Psoas muscle (tissue), 8 donors: Measurements from ENCODE around the gene MCOLN3. TPM values are rescaled to one million over a fixed set of nuclear protein-coding genes. Genes with fewer than 3 reads are reported as not detected.
"Not testable (repeated sequence)": the region's sequence is repeated elsewhere in the genome, so short reads cannot be mapped to it uniquely, and the experiment has no call there.

Experiments used
- ATAC-seq, 4 donors: fragments of 200-7000 bp; cut with Tn5 transposase; one replicate each; pipeline ENCODE4 v1.9.1; 2020; ENCODE audit warnings: moderate library complexity in 3 of 4, mild to moderate bottlenecking in 2 of 4
- DNase-seq, 2 donors: peaks; one replicate each; pipeline ENCODE4 v3.0.0-alpha.2; 2020
- H3K27ac ChIP-seq: fragments of 200-600 bp; one replicate; pipeline ENCODE4 v1.8.0; 2022
- H3K27me3 ChIP-seq, 3 donors: fragments of 200-600 bp in 1 of 3; one replicate each; pipeline versions ENCODE4 v1.6.1 to v1.8.0; 2013 to 2022; ENCODE audit warnings: low read length in 2 of 3, mild to moderate bottlenecking in 2 of 3, moderate library complexity in 1 of 3; ENCODE audit not compliant: insufficient read depth in 3 of 3
- H3K36me3 ChIP-seq, 2 donors: fragments of 200-600 bp in 1 of 2; one replicate each; pipeline versions ENCODE4 v1.6.1 to v1.8.0; 2013 to 2022; ENCODE audit warnings: low read depth in 1 of 2, mild to moderate bottlenecking in 1 of 2, moderate library complexity in 1 of 2; ENCODE audit not compliant: insufficient read depth in 1 of 2
- H3K4me1 ChIP-seq: fragments of 200-600 bp; one replicate; pipeline ENCODE4 v1.8.0; 2022
- H3K4me3 ChIP-seq: fragments of 200-600 bp; one replicate; pipeline ENCODE4 v1.8.0; 2022; ENCODE audit warnings: mild to moderate bottlenecking
- H3K9me3 ChIP-seq: fragments of 200-600 bp; one replicate; pipeline ENCODE4 v1.8.0; 2022
- WGBS, 3 donors: extraction: QIAGEN DNeasy Blood & Tissue Kit; methylation state at CpG; one replicate each; pipeline versions ENCODE4 v1.1.6 to v1.1.7; 2013; 5-methylcytosine and 5-hydroxymethylcytosine counted together
- intact Hi-C, 2 donors: fragments of 100-400 bp; cut with DNase I; formaldehyde crosslinking; loops; one replicate each; pipeline versions ENCODE4 v1.11.0 to v1.14.2; 2022
- polyA plus RNA-seq, 3 donors: library from polyadenylated mRNA; stranded (reverse); fragments of 200-250 nt; gene quantifications; one replicate each; pipeline ENCODE4 v1.2.3, GENCODE V29; 2013
- total RNA-seq, 4 donors: library from RNA; stranded (reverse); fragmentation: NEBNext Ultra II Directional in 2 of 4; extraction: Animal tissue kit (Norgen Biotek cat#: 25700) in 2 of 4; gene quantifications; one replicate each; pipeline versions ENCODE4 v1.2.1 to v1.2.4, GENCODE V29; 2021 to 2023
- TF ChIP-seq, protein P1 (sequence below): fragments of 200-600 bp; IDR thresholded peaks from one replicate; pipeline ENCODE4 v1.8.0; 2022; ENCODE audit warnings: antibody characterized with exemption
- donor health status: healthy with polysubstance abuse.
- donor health status: DM: no; HTN: no; CAD: no; lungs with moderate emphysema.
- donor health status: Bipolar disorder and iron deficiency.
- donor health status: healthy.
- donor health status: DM: yes; HTN: yes; CAD: no.
- donor health status: DM: no; HTN: no; CAD: no.
- donor health status: DM: no; HTN: no; CAD: no.
- donor health status: DM: yes; HTN: yes; CAD: no.

The MCOLN3 gene
- total and polyA plus RNA-seq, 7 donors: 0.06 to 0.62 (median 0.32) TPM; not detected in 3

DNA sequence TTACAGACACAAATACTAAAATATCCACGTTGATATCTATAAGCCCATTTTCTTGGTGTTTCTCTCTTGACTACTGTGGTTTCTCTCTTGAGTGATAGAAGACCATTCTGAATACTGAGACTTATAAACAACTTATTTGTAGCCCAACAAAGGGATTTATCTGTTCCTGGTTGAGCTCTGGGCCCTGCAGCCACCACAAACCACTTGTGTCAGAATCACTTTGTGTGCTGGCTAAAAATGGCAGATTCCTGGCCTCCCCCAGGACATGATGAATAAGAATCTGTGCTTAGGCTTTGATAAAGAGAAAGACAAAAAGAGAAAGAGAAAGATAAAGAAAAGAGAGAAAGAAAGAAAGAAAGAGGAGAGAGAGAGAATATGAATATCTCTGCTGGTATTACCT lies 32.5 kb downstream of the MCOLN3 start:
- no peaks in the 10 kb centered on the region for H3K9me3 ChIP-seq
- H3K36me3 ChIP-seq: no peaks in the 10 kb centered on the region
- DNase-seq (no peak), ATAC-seq (no peak)
- no peaks in the 10 kb centered on the region for H3K4me1 ChIP-seq
- 76 to 77% (median 77%) methylated on average over 1 of the region's 1 CpG for WGBS, 3 donors
- no peak overlapping the region for H3K27ac ChIP-seq
- intact Hi-C loops: no loop called here
- TF ChIP-seq, protein P1, sequence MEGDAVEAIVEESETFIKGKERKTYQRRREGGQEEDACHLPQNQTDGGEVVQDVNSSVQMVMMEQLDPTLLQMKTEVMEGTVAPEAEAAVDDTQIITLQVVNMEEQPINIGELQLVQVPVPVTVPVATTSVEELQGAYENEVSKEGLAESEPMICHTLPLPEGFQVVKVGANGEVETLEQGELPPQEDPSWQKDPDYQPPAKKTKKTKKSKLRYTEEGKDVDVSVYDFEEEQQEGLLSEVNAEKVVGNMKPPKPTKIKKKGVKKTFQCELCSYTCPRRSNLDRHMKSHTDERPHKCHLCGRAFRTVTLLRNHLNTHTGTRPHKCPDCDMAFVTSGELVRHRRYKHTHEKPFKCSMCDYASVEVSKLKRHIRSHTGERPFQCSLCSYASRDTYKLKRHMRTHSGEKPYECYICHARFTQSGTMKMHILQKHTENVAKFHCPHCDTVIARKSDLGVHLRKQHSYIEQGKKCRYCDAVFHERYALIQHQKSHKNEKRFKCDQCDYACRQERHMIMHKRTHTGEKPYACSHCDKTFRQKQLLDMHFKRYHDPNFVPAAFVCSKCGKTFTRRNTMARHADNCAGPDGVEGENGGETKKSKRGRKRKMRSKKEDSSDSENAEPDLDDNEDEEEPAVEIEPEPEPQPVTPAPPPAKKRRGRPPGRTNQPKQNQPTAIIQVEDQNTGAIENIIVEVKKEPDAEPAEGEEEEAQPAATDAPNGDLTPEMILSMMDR: no peak
- no peak overlapping the region for H3K4me3 ChIP-seq
- H3K27me3 ChIP-seq: no peaks in the 10 kb centered on the region

DNA sequence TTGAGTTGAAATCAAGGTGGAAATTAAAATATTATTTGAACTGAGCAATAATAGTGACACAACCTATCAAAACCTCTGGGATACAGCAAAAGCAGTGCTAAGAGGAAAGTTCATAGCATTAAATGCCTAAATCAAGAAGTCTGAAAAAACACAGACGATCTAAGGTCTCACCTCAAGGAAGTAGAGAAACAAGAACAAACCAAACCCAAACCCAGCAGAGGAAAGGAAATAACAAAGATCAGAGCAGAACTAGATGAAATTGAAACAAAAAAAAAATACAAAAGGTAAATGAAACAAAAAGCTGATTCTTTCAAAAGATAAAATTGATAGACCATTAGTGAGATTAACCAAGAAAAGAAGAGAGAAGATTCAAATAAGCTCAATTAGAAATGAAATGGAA lies 42.7 kb downstream of the MCOLN3 start:
- DNase-seq, H3K27ac ChIP-seq, H3K36me3 ChIP-seq, intact Hi-C loops, H3K4me3 ChIP-seq, H3K9me3 ChIP-seq, ATAC-seq, H3K4me1 ChIP-seq: not testable (repeated sequence)
- 77 to 89% (median 87%) methylated on average over 1 of the region's 1 CpG for WGBS, 3 donors
- H3K27me3 ChIP-seq: peaks cover 0 to 33% (median 2%) of the 10 kb centered on the region in 3 donors

DNA sequence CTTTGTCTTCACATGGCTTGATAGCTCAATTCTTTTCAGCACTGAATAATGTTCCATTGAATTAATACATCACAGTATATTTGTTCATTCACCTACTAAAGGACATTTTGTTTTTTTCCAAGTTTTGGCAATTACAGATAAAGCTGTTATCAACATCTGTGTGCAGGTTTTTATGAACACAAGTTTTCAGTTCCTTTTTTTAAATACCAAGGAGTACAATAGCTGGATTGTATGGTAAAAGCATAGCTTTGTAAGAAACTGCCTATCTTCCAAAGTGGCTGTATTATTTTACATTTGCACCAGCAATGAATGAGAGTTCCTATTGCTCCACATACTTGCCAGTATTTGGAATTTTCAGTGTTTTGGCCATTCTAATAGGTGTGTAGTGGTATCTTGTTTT lies 46.6 kb downstream of the MCOLN3 start:
- ATAC-seq (no peak), DNase-seq (no peak)
- Histone ChIP-seq H3K36me3 (no peaks in the 10 kb centered on the region), H3K4me3 (no peak overlapping the region), H3K9me3 (no peaks in the 10 kb centered on the region), H3K4me1 (peaks cover 13% of the 10 kb centered on the region), H3K27ac (no peak overlapping the region), H3K27me3 (peaks cover 2 to 67% (median 5%) of the 10 kb centered on the region in 3 donors)
- TF ChIP-seq, protein P1: no peak
- intact Hi-C loops: no loop called here

- H3K36me3 ChIP-seq: no peaks in the 10 kb centered on the region
- H3K27me3 ChIP-seq: peaks cover 5 to 80% (median 5%) of the 10 kb centered on the region in 3 donors
- TF ChIP-seq, protein P1: no peak
- ATAC-seq (no peak), DNase-seq (no peak)
- peaks cover 13% of the 10 kb centered on the region for H3K4me1 ChIP-seq
- WGBS, 3 donors: 31 to 36% (median 34%) methylated on average over 14 of the region's 14 CpGs
- peak overlapping the region; percentile 69 for H3K4me3 ChIP-seq
- no peak overlapping the region for H3K27ac ChIP-seq
- no peaks in the 10 kb centered on the region for H3K9me3 ChIP-seq
- intact Hi-C loops: no loop called here
These were observed 49.5 kb downstream of the MCOLN3 start for GRCh38 chr1:84998642-84999280.

GRCh38 chr1:84997667-84998600 lies 50.4 kb downstream of the MCOLN3 start:
- WGBS, 3 donors: 2% methylated on average over 51 to 58 of the region's 58 CpGs
- H3K4me3 ChIP-seq: peak overlapping the region; percentile 69
- ATAC-seq: peak in 2 of 4 donors; percentile 49 to 62

More at GRCh38 chr1:84997667-84998600, 50.4 kb downstream of the MCOLN3 start:
- no peaks in the 10 kb centered on the region for H3K9me3 ChIP-seq
- TF ChIP-seq, protein P1: no peak
- no peaks in the 10 kb centered on the region for H3K36me3 ChIP-seq
- no peak for DNase-seq
- H3K27me3 ChIP-seq: peaks cover 5 to 72% (median 5%) of the 10 kb centered on the region in 3 donors
- intact Hi-C loops: no loop called here
- peaks cover 13% of the 10 kb centered on the region for H3K4me1 ChIP-seq
- H3K27ac ChIP-seq: no peak overlapping the region
